RWPE2 (cell line): ENCODE data around the gene RAB44.
A peak's percentile ranks its signal among the peaks of the same experiment; 100 is the strongest.

Experiments
- ATAC-seq: fragments of 200-7000 bp; cut with Tn5 transposase; 3 replicates; pipeline ENCODE4 v1.9.1; 2021; ENCODE audit warnings: low read depth
- DNase-seq: peaks from one replicate; pipeline ENCODE4 v3.0.0-alpha.2; 2020; ENCODE audit warnings: low spot score
- H3K27ac ChIP-seq: fragments of 450-650 bp; 2 replicates; pipeline ENCODE4 v1.5.1; 2017; ENCODE audit warnings: mild to moderate bottlenecking; ENCODE audit not compliant: poor library complexity, severe bottlenecking
- H3K27me3 ChIP-seq: fragments of 250-450 bp; sonication (Bioruptor Pico); 2 replicates; pipeline ENCODE4 v1.5.1; 2021; ENCODE audit warnings: mild to moderate bottlenecking, moderate library complexity; ENCODE audit not compliant: insufficient read depth, poor library complexity, severe bottlenecking
- H3K36me3 ChIP-seq: fragments of 250-450 bp; sonication (Bioruptor Pico); 2 replicates; pipeline ENCODE4 v1.5.1; 2020; ENCODE audit warnings: low read depth, mild to moderate bottlenecking, moderate library complexity
- H3K4me1 ChIP-seq: fragments of 250-450 bp; sonication (Bioruptor Pico); 2 replicates; pipeline ENCODE4 v1.5.1; 2021; ENCODE audit warnings: mild to moderate bottlenecking, moderate library complexity; ENCODE audit not compliant: insufficient read depth, poor library complexity, severe bottlenecking
- H3K4me3 ChIP-seq: fragments of 250-450 bp; sonication (Bioruptor Pico); 2 replicates; pipeline ENCODE4 v1.5.1; 2021; ENCODE audit warnings: mild to moderate bottlenecking, moderate library complexity; ENCODE audit not compliant: severe bottlenecking
- H3K9me3 ChIP-seq: fragments of 250-450 bp; sonication (Bioruptor Pico); 2 replicates; pipeline ENCODE4 v1.5.1; 2021; ENCODE audit warnings: mild to moderate bottlenecking, moderate library complexity; ENCODE audit not compliant: severe bottlenecking
- TF ChIP-seq, protein P1 (sequence below): fragments of 450-650 bp; IDR thresholded peaks from one replicate; pipeline ENCODE4 v1.5.1; 2017; ENCODE audit warnings: mild to moderate bottlenecking, moderate library complexity; ENCODE audit not compliant: poor library complexity, severe bottlenecking

Gene RAB44

DNA sequence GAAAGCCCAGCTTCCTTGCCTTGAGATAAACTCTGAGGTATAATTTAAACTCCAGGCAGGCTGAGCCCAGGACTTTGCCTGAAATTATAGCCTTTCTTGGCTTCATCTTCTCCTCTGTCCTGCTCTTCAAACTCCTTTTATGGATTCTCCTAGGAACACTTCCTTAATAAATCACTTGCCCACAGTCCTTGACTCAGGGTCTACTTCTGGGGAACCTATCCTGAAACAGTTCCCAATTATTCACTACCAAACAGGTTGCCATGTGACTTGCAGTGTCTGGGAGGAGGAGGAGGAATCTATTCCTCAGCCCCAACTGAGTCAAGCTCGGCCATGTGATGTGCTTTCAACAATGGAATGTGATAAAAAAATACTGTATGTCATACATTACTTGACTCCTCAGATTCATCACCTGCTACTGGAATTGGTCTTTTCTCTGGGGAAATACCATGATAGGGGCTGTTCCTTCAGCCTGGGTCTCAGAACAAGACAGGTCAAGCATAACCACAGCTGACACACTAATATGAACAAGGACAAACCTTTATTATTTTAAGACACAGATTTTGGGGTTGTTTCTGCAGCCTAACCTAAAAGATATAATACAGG, 39.6 kb upstream of the RAB44 start:
- Histone ChIP-seq H3K27me3 (no peaks in the 10 kb centered on the region), H3K4me3 (no peak overlapping the region), H3K36me3 (no peaks in the 10 kb centered on the region), H3K27ac (no peak overlapping the region), H3K4me1 (peaks cover 9% of the 10 kb centered on the region), H3K9me3 (no peaks in the 10 kb centered on the region)
- DNase-seq (no peak), ATAC-seq (peak; percentile 64)
- TF ChIP-seq, protein P1, sequence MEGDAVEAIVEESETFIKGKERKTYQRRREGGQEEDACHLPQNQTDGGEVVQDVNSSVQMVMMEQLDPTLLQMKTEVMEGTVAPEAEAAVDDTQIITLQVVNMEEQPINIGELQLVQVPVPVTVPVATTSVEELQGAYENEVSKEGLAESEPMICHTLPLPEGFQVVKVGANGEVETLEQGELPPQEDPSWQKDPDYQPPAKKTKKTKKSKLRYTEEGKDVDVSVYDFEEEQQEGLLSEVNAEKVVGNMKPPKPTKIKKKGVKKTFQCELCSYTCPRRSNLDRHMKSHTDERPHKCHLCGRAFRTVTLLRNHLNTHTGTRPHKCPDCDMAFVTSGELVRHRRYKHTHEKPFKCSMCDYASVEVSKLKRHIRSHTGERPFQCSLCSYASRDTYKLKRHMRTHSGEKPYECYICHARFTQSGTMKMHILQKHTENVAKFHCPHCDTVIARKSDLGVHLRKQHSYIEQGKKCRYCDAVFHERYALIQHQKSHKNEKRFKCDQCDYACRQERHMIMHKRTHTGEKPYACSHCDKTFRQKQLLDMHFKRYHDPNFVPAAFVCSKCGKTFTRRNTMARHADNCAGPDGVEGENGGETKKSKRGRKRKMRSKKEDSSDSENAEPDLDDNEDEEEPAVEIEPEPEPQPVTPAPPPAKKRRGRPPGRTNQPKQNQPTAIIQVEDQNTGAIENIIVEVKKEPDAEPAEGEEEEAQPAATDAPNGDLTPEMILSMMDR: no peak

DNA sequence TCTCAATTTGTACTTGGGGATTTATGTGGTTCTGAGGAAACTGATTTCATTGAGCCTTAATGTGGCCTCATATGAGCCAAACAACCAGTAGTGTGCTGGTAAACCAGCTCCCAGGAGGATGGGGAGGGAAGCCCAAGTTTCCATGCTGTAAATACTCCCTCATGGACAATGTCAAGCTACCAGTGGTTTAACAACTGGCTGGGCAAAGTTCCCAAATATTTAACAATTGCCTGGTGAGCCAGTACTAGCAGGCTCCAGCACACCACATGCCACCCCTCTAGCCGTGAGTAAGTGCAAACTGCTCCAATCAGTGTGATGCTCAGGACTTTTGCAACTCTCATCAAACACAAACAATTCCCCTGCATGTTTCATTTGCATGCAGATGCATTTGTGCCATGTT, 38.4 kb upstream of the RAB44 start:
- Histone ChIP-seq H3K27ac (no peak overlapping the region), H3K4me1 (peaks cover 9% of the 10 kb centered on the region), H3K4me3 (no peak overlapping the region), H3K9me3 (no peaks in the 10 kb centered on the region), H3K27me3 (no peaks in the 10 kb centered on the region), H3K36me3 (no peaks in the 10 kb centered on the region)
- TF ChIP-seq, protein P1: no peak
- DNase-seq (no peak), ATAC-seq (peak; percentile 55)

DNA sequence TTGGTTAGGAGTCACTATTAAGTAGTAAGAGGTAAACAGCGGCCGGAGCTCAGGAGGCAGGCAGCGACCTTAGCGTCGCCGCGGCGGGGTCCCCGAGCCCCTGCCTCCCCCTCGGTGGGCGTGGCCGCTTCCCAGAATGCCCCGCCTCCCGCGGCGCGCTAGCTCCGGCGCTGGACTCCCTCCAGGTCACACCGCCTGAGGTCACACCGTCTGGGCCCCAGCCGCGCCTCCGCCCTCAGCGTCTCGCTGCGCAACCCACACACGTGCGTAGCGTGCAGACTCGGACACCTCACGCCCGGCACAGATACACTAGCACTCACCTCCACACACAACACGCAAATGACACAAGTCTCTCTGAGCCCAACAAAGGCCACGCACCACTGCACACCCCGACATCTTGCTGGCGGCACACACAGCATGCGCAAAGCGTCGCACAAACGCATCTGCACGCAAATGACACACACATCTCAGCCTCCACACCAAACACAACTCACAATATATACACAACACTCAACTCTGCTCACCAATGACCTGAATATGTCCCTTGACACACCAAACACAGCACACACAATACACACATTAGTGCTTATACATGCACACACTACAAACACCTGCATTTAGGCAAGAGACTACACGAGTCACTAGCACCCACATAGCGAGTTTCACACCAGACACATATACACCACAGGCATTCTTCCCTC, 36.7 kb upstream of the RAB44 start:
- Histone ChIP-seq H3K4me1 (peaks cover 9% of the 10 kb centered on the region), H3K36me3 (no peaks in the 10 kb centered on the region), H3K9me3 (no peaks in the 10 kb centered on the region), H3K27ac (no peak overlapping the region), H3K4me3 (no peak overlapping the region), H3K27me3 (no peaks in the 10 kb centered on the region)
- TF ChIP-seq, protein P1: no peak
- no peak for DNase-seq
- no peak for ATAC-seq

DNA sequence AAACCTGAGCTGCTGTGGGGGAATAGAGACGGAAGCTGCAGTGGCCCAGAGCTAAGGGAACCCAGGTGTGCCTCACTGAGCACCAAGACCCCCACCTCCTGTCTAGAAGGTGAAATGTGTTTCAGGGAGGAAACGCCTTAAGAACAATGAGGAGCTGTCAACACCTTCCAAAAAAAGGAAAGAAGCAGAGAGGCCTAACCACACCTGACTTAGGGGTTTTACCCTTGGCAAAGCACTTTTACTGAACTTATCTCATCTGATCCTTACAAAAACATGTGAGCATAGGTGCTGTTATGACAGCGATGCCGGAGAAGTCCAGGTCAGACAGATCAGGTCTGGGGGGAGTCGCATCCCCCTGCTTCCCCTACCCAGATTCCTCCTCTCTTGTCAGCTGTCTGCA, 35.2 kb upstream of the RAB44 start:
- no peak overlapping the region for H3K27ac ChIP-seq
- TF ChIP-seq, protein P1: no peak
- peaks cover 20% of the 10 kb centered on the region for H3K4me1 ChIP-seq
- ATAC-seq (no peak), DNase-seq (no peak)
- no peaks in the 10 kb centered on the region for H3K27me3 ChIP-seq
- H3K9me3 ChIP-seq: no peaks in the 10 kb centered on the region
- no peaks in the 10 kb centered on the region for H3K36me3 ChIP-seq
- H3K4me3 ChIP-seq: no peak overlapping the region

DNA sequence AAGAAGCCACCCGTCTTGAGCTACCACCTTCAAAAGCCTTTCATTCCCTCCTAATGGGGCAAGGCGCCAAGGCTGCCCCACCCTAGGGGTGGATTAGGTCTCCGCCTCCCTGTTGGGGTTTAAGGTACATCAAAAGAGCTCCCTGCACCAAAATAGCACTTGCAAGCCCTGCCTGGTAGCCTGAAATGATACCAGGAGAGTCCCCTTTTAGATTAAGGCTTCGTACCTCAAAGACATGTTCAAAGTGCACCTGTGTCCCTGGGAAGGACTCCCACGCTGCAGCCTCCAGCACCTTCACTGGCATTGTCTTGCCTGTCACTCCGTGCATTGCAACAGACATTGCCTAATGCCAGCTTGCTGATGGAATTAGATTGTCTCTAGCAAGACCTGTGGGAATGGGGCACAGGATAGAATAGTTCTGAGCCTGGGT, 34.8 kb upstream of the RAB44 start:
- no peak for DNase-seq
- TF ChIP-seq, protein P1: no peak
- no peak overlapping the region for H3K4me3 ChIP-seq

More for the DNA sequence above, 34.8 kb upstream of the RAB44 start:
- no peaks in the 10 kb centered on the region for H3K27me3 ChIP-seq
- H3K36me3 ChIP-seq: no peaks in the 10 kb centered on the region
- ATAC-seq: peak; percentile 11; the same call in 1 of the 3 replicates
- no peaks in the 10 kb centered on the region for H3K9me3 ChIP-seq
- H3K4me1 ChIP-seq: peaks cover 24% of the 10 kb centered on the region
- H3K27ac ChIP-seq: no peak overlapping the region
